Mesenteric fat pad (tissue), 1 donor: ENCODE data around the gene CDK6. TPM values are rescaled to one million over a fixed set of nuclear protein-coding genes. Genes with fewer than 3 reads are reported as not detected.

Experiments
- DNase-seq: peaks from one replicate; pipeline ENCODE4 v3.0.0-alpha.2; 2020; ENCODE audit warnings: low spot score
- total RNA-seq: library from RNA; stranded (reverse); fragmentation: NEBNext Ultra II Directional; extraction: Animal tissue kit (Norgen Biotek cat#: 25700); gene quantifications from one replicate; pipeline ENCODE4 v1.2.1, GENCODE V29; 2021
- donor health status: DM: yes; HTN: yes; CAD: no.

CDK6 gene
- total RNA-seq, 1 donor from 2014 or later = 17.1 TPM

DNA sequence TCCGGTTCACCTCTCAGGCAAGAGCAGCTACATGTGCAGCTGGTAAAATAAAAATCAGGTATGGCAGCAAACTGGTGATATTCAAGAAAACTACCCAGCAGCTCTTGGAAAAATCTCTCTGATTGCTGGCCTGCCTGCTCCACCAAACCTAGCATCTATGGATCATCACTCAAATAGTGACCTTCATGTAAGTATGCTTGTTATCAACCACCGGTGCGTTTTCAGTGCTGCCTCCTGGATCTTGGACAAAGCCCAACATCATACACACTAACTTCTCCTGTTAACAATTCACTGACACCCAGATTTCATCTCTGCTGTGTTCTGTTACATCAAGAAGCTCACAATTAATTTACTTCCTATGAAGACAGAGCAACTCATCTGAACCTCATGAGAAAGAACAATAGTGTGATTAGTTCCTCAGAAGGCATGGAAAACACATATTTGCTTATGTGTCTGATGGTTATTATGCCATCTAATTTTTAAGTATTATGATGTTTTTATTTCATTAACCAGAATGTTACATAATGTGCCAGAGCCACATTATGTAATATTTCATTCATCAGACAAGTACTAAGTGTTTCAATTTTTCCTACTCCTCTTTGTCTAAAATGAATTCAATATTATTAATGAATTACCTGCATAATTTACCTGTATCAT lies 8.8 kb downstream of the CDK6 start:
- no peak for DNase-seq

DNA sequence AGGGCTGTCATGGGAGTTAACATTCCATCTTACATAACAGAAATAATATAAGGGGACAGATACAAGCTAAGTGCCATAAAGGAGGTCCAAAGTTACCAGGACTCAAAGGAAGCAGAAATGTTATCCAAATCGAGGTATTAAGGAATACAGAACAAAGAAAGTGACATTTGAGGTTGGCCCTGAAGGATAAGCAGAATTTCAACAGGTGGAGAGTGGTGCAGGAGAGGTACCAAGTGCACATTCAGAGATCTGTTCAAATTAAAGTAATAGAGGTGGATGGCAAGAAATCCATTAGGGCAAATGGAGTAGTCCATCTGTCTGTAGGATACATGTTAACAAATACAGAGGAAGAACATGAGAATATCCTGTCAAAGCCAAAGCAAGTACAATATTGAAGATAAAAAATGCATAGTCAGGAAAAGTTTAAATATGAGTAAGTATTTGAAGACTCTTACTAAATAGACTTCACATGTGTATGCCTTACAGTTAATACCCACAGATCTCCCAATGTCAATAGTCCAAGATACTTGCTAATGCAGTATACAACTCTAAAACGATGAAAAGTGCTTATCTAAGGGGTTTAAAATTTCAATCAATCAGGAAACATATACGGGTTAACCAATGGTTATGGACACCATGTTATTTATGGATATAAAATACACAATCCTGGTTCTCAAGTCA lies 10.0 kb downstream of the CDK6 start:
- DNase-seq = no peak

DNA sequence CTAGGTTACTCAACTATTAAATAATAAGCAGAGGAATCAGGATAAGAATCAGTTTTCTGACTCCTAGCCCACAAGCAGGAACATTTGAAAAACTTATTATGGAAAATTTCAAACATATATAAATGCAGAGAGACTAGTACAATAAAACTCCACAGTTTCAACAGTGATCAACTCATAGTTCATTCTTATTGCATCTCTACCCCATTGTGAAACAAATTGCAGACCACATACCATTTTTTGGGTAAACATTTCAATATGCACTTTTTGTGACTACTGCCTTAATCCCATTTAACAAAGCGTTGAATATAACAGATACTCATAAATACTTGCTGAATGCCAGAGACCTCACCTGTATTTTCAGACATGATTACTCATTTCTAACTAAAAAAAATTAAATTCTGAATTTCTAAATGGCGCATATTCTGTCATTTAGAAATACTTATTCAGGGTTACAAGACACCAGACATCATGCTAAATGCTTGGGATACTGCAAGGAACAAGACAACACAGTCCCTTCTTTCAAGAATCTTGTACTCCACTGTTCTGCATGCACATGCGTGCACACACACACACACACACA lies 11.4 kb downstream of the CDK6 start:
- no peak for DNase-seq

DNA sequence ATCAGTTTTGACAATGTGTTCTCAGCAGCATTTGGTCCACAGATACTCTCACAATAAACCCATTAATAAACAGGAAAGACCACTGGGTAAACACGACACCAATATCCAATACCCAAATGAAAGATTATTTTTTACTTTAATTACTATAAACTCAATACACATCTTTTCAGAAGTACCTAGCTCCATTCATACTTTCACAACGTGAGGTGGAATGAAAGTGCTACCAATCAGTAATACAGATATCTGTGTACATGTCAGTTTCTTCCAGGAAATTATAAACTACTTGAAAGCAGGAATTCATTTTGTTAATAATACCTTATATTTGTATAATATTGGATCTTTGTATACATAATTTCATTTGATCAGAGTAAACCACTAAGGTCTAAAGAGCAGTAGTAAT lies 11.9 kb downstream of the CDK6 start:
- DNase-seq = no peak

DNA sequence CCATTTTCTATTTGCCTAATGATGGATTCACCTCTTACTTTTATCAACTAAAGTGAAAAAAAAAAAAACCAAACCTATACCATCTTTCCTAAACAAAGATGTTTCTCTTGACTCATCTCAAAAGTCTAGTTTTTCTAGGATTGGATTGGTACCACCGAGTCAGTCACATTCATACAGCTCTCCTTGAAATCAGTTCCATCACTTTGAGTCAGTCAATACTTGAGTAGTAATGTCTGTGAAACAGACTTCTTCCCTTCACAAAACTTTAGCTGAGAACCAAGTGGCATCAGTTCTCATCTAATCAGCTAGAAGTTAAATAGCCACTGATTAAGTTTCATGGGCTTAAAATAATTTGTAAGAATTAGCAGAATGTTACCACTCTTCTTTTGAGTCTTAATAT lies 13.3 kb downstream of the CDK6 start:
- DNase-seq = no peak

DNA sequence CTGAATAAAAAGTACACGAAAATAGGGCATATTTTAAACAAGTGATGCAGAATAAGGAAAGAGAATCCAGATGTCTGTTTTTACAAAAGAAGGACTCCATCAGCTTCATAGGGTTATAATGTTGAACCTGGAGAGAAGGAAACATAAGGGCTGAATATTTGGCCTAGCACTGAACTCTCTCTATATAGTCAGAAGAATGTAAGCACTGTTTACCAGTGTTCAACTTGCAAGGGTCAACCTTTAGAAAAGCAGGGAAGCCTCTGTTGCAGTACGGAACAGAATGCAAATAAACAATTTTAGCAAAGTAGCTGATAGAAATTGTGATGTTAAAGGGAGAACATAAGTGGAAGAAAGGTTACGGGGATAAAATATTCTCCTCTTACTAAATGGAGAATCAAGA lies 16.2 kb downstream of the CDK6 start:
- DNase-seq = no peak

DNA sequence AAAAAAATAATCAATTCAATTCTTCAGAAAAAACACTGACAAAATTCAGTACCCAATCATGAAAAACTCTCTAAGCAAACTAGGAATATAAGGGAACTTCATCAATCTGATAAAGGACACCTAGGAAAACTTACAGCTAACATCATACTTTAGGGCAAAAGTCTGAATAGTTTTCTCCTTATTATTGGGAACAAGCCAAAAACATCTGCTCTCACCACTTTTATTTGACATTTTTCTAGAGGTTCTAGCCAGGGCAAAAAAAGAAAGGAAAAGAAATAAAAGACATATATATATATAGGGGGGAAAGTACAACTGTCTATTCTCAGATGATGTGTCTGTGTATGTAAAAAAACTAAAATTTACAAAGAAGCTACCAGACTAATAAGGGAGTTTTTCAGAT lies 19.0 kb downstream of the CDK6 start:
- no peak for DNase-seq

DNA sequence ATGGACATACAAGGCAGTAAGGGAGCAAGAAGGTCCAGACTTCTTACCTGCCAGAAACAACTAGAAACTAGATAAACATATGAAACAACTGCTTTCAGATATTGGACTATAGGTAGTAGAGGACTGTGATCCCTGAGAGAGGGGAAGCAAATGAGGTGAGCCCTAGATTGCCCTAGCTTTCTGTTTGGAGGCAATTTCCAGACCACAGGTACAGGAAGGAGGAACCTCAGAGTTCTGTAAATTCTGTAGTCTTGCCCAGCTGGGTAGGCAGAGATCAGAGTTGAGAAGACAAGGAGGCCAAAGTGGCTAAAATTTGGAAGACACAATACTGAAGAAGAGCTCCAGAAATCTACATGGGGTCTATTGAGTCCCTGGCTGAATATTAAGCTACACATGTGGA lies 21.0 kb downstream of the CDK6 start:
- no peak for DNase-seq

DNA sequence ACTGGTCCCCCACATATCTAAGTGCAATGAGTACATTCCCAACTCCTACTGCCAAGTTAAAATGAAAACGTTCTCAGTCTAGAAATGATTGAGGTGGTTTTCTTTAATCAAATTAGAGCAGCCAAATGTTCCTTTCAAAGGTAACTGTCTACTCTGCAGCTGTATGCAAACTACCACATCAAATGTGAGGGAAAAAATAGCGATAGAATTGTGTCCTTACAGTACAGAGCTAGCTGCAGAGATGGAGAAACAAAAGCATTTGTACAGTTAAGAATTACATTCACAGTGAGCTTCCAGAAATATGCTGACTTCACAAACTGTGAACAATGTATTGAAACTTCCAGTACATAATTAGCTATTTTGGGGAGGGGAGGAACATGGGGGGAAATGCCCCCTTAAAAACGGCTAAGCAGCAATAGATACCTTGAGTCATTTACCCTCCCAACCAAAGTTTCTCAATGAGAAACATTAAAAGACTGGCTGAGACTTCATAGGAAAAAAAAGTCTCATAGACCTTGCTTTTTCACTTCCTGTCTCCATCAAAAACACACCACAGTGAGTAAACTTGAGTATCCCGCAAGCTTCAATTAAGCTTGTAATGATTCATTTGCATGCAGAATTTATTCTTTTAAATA lies 22.9 kb downstream of the CDK6 start:
- DNase-seq = no peak

DNA sequence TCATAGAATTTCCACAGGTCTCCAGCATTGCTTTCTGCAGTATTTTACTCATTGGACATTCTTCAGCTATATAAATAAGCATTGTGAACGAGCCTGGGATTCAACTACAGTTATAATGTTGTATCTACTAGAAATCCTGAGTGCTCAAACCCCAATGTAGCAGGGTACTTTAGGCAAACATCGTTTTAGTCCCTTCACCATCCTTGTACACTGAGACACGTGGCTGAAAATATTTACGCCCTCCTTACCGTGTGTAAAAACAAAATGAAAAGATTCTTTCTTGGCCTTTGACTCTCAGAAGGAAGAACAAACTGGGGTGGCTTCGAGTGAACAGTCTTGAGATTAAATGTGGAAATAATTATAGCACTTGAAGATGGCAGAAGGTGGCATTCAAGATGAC lies 25.2 kb downstream of the CDK6 start:
- no peak for DNase-seq

DNA sequence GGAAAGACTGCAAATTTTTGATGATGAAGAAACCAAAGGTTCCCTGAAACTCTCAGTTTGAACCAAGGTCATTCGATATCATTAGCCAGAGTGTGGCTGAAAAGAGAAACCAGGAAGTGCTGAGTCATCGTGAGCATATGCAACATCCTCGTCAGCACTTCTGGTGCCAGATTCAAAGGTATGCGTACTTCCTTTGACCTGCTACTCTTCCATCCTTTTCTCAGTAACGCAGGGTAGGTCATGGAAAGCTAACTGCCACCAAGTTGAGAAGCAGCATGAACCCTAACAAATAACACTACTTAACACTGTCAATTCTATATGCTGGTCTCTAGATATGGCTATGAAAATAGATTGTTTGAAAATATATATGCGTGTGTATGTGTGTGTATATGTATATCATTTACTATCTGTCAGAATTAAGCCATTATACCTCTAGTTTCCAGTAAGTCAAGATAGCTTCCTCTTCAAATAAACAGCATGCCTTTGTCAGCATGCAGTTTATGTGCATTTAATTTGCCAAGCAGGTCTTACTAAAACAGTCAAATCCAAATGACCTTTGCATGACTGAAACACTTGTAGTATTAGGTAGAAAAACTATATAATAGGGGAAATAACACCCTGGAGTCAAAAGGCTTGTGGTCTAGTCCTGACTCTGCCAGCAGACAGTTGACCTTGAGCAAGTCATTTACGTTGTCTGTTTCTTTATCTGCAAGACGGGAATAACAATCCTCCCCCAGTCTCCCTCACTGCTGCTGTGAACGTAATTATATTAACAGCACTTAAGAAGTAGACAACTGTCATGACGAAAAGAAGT lies 26.4 kb downstream of the CDK6 start:
- no peak for DNase-seq

DNA sequence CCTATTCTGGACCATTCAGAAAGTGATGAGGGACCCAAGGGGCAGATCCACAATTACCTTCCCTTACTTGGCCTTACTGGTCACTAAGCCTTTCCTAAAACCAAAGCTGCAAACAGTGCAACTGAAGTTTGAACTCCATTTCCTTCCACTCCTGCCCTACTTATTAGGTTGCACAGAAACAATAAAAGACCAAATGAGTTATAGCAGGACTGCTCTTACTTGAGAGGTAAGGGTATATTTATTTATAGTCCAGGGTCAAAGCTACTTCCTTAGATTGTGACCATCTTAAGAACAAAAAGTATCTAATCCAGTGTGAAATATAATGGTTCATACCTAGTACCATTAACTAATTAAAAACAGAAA lies 27.0 kb downstream of the CDK6 start:
- no peak for DNase-seq

DNA sequence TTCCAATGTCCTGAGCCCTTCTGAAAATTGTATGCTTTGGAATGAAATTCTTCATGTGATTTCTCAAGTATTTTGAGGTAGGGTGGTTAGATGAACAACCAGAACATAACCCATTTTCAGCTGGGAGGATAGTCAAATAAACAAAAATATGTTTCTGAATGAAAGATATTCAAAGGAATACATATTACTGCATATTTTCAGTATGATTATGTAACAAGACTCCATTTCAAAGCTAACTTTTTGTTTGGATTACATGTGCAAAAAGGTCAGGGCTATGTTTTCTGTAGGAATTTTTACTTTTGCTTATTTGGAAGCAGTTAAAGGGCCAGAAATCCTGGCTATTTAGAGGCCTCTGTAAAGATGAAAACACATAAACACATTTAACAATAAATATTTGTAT lies 27.7 kb downstream of the CDK6 start:
- no peak for DNase-seq

DNA sequence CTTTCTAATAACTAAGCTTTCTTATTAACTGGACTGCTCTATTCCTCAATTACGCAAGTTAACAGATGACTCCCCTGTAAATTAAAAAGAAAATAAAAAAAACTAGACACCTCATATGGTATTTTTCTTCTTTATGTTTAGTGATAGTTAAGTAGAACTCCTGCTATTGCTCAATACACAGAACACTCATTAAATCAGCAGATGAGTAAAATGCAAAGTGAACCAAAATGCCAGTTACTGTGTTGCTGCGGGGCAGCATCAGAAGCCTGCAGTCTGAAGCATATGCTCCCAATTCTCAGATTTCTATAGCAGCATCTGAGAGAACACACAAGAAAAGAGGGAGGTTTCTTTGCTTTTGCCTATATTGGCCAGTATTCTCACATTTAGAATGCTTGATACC lies 28.4 kb downstream of the CDK6 start:
- no peak for DNase-seq

DNA sequence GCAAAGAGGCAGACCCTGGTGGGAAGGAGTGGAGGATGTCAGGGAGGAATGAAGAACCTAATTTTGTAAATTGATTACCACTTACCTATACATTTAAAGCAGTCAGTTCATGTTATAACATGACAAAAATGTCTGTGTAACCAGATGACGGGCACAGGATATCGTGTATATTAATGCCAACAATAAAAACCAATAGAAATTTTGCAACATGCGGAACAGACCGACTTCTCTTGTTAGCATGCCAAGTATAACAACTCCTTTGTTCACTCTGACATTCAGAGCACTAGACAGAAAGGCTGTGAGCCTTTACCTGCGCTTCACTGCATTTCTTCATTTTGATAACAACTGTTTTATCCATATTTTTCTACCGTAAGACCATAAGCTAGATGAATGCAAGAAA lies 29.9 kb downstream of the CDK6 start:
- DNase-seq = no peak

DNA sequence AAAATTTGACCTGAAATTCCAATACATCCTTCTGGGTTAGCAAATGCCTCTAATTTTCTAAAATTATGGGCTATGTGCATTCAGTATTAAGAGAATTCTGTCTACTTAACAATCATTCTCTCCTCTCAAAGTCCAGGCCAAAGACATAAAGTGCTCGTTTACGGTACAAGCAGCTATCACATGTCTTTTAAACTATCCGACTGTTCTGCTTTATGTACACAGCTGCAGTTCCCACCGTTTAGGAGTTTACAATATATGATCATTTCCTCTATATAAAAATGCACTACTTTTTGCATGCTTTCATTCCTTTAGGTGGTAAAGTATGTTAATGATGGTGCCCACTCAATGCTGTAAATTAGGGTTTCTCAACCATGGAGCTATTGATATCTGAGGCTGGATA lies 34.0 kb downstream of the CDK6 start:
- no peak for DNase-seq

DNA sequence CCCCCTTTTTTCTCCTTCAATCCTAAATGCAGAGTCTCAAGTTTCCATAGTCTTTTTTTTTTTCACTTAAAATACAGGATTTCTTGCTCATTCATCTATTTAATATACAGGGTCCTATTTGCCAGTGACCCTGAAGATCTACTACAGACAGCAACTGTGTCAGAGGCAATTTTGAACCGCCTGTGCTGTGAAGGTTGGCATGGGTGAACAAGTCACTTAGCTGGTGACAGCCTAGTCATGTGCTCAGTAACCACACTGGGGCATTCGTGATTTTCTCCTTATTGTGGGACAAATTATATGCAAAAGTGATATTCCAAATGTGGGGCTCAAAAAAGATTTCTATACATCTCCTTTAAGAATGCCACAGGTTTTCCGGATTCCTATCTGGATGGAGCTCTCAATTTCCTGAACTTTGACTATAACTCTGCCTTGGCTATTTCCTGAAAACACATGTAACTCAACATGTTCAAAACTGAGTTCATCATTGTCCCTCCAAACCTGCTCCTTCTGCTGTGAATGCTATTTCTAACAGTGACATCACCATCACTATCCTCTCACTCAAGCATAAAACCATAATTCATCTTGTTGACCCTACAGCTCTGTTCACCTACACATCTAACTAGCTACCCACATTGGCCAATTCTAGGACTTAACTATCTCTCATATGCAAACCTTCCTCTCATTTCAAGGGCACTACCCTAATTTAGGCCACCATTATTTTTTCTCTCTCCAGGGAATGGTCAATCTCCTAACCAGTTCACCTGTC lies 36.7 kb downstream of the CDK6 start:
- no peak for DNase-seq

DNA sequence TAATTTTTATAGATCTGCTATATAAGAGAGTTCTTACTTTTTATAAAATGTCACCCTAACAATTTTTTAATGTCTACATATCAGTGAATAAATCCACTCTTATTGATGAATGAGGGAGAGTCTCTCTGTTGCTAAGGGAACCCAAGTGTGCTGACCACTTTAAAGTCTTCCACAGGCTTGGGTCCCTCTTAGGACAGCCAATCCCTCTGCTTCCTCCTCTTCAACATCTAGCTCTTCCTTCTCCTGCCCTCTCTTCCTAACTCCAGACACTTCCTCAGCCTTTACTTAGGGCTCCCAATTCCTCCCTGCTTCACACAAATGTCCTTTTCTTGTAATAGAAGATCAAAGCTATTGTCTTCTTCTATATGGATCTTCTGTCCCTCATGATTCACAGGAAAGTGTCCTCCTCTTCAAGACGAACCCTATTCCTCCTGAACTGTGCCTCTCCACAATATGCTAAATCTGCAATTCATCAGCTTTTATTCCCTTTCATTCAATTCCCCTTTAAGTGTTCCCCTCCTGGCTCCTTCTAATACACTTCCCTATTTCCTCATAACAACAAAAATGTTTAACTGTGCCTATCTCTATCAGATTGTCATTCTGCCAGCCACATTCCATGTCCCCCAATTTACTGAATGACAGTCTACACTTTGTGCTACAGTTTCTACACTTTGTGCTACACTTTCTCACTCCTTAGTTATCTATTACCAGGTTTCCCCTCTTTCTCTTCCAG lies 37.7 kb downstream of the CDK6 start:
- no peak for DNase-seq

DNA sequence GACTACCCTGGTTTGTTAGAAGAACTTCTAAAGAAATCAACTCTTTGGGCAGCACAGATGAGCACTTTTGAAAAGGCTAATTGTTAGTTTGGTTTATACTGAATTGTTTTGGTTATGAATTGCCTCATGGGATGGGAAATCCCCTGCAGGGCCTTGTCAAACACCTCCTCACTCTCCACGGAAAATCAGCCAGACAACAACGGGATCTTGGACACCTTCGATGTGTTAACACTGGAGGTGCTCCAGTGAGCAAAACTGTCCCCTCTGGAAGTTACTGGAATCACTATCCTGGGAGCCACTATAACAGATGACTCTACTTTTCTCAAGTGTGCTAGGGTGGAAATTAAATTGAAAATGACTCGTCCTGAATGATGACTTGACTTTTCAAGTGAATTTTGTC lies 38.7 kb downstream of the CDK6 start:
- no peak for DNase-seq

DNA sequence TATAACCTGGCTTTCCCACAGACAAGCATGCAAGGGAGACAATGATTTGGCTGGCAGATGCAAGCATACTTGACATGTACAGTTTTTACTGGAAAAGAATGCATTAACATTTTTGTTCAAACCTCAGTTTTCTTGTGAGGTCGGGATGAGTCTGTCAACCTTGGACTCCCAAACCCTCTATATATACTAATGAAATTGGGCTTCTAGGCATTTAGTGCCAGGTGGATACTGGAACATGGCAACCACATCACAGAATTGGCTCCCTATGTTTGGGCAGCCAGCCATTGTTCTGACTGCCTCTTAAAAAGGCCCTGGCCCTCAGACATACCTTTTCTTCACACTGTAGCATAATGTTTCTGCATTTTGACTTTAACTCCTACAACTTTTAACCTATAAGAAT lies 39.1 kb downstream of the CDK6 start:
- no peak for DNase-seq
